Small intestine (tissue), 7 donors: ENCODE data around the gene NELL2. TPM values are rescaled to one million over a fixed set of nuclear protein-coding genes. Genes with fewer than 3 reads are reported as not detected.

Source experiments
- DNase-seq, 2 donors: peaks; one replicate each; pipeline versions ENCODE4 v3.0.0 to v3.0.0-alpha.2; 2013
- FAIRE-seq: peaks from 2 replicates; lab custom pipeline; 2012; peaks lifted over from hg19 to GRCh38; lab: Jason Lieb, UNC
- H3K27ac ChIP-seq, 3 donors: one replicate each; pipeline ENCODE4 v1.5.1; 2013; ENCODE audit warnings: low read length in 2 of 3, mild to moderate bottlenecking in 2 of 3, control low read depth in 1 of 3, inconsistent platforms in 1 of 3, low read depth in 1 of 3, moderate library complexity in 1 of 3
- H3K27me3 ChIP-seq, 3 donors: one replicate each; pipeline ENCODE4 v1.6.1; 2013; ENCODE audit warnings: low read length in 3 of 3, inconsistent platforms in 1 of 3; ENCODE audit not compliant: control insufficient read depth in 3 of 3, insufficient read depth in 3 of 3
- H3K36me3 ChIP-seq, 3 donors: one replicate each; pipeline ENCODE4 v1.6.1; 2013; ENCODE audit warnings: low read length in 3 of 3, inconsistent platforms in 1 of 3, low read depth in 1 of 3, mild to moderate bottlenecking in 1 of 3, moderate library complexity in 1 of 3; ENCODE audit not compliant: control insufficient read depth in 3 of 3, insufficient read depth in 2 of 3
- H3K4me1 ChIP-seq, 3 donors: one replicate each; pipeline ENCODE4 v1.6.1; 2013; ENCODE audit warnings: low read length in 2 of 3, inconsistent platforms in 1 of 3, low read depth in 1 of 3, mild to moderate bottlenecking in 1 of 3, moderate library complexity in 1 of 3; ENCODE audit not compliant: control insufficient read depth in 3 of 3, insufficient read depth in 2 of 3
- H3K4me3 ChIP-seq, 3 donors: one replicate each; pipeline ENCODE4 v1.5.1; 2013; ENCODE audit warnings: low read length in 3 of 3, control low read depth in 1 of 3, inconsistent platforms in 1 of 3, low read depth in 1 of 3, mild to moderate bottlenecking in 1 of 3, moderate library complexity in 1 of 3
- H3K9me3 ChIP-seq, 2 donors: one replicate each; pipeline ENCODE4 v1.6.1; 2013; ENCODE audit warnings: low read depth in 1 of 2, low read length in 1 of 2; ENCODE audit not compliant: control insufficient read depth in 2 of 2, insufficient read depth in 1 of 2
- WGBS, 3 donors: extraction: QIAGEN DNeasy Blood & Tissue Kit; methylation state at CpG; one replicate each; pipeline ENCODE4 v1.1.7; 2013; 5-methylcytosine and 5-hydroxymethylcytosine counted together
- polyA plus RNA-seq, 4 donors: library from polyadenylated mRNA; stranded (reverse) in 3 of 4; unstranded in 1 of 4; fragments of 200-250 nt in 3 of 4; fragments of 120-200 nt in 1 of 4; gene quantifications; one replicate each; pipeline versions ENCODE4 v1.2.1 to v1.2.3, GENCODE V29; 2013
- donor health status: healthy with polysubstance abuse.
- donor health status: control.
- donor health status: control.
- donor health status: Bipolar disorder and iron deficiency.
- donor health status: healthy.

The NELL2 gene
- polyA plus RNA-seq, 4 donors = 4.4 to 50.8 (median 27.1) TPM

- FAIRE-seq (no peak), DNase-seq (no peak)
- Histone ChIP-seq H3K4me3 (no peak overlapping the region), H3K4me1 (no peaks in the 10 kb centered on the region), H3K27me3 (no peaks in the 10 kb centered on the region), H3K27ac (no peak overlapping the region), H3K9me3 (peaks cover 2 to 10% of the 10 kb centered on the region in 2 donors), H3K36me3 (no peaks in the 10 kb centered on the region)
- 70 to 74% (median 72%) methylated on average over 2 of the region's 2 CpGs for WGBS, 3 donors
These were observed 411.0 kb downstream of the NELL2 start for GRCh38 chr12:44465139-44465538.

- Histone ChIP-seq H3K4me3 (no peak overlapping the region), H3K4me1 (no peaks in the 10 kb centered on the region), H3K27me3 (no peaks in the 10 kb centered on the region), H3K36me3 (no peaks in the 10 kb centered on the region), H3K9me3 (peaks cover 2 to 10% of the 10 kb centered on the region in 2 donors), H3K27ac (no peak overlapping the region)
- DNase-seq (no peak), FAIRE-seq (no peak)
- 37 to 41% (median 37%) methylated on average over 2 of the region's 2 CpGs for WGBS, 3 donors
These were observed 411.9 kb downstream of the NELL2 start for GRCh38 chr12:44464180-44464579.

GRCh38 chr12:44462729-44463128, 413.4 kb downstream of the NELL2 start:
- Histone ChIP-seq H3K27me3 (no peaks in the 10 kb centered on the region), H3K4me1 (no peaks in the 10 kb centered on the region), H3K4me3 (no peak overlapping the region), H3K36me3 (no peaks in the 10 kb centered on the region), H3K27ac (no peak overlapping the region), H3K9me3 (peaks cover 0 to 5% of the 10 kb centered on the region in 2 donors)
- DNase-seq = no peak
- FAIRE-seq = no peak

- Histone ChIP-seq H3K4me1 (no peaks in the 10 kb centered on the region), H3K9me3 (no peaks in the 10 kb centered on the region), H3K27ac (no peak overlapping the region), H3K27me3 (no peaks in the 10 kb centered on the region), H3K36me3 (no peaks in the 10 kb centered on the region), H3K4me3 (no peak overlapping the region)
- 68 to 77% (median 69%) methylated on average over 3 of the region's 3 CpGs for WGBS, 3 donors
- DNase-seq (no peak), FAIRE-seq (no peak)
These were observed 415.9 kb downstream of the NELL2 start for GRCh38 chr12:44460261-44460660.

- Histone ChIP-seq H3K4me1 (no peaks in the 10 kb centered on the region), H3K4me3 (no peak overlapping the region), H3K27ac (no peak overlapping the region), H3K9me3 (no peaks in the 10 kb centered on the region), H3K27me3 (no peaks in the 10 kb centered on the region), H3K36me3 (no peaks in the 10 kb centered on the region)
- FAIRE-seq = no peak
- DNase-seq = no peak
- 59 to 74% (median 60%) methylated on average over 3 of the region's 3 CpGs for WGBS, 3 donors
These were observed 416.5 kb downstream of the NELL2 start for GRCh38 chr12:44459569-44459968.

Other genes starting within 250 kb of the NELL2 start
- under 1 TPM in 1 of 4 donors, not detected in 3; 0.01 TPM for gene DBX2, start 174.8 kb upstream of the NELL2 start, polyA plus RNA-seq